ENCODE data around the gene HIPK2. TPM values are rescaled to one million over a fixed set of nuclear protein-coding genes. Genes with fewer than 3 reads are reported as not detected.

Gene HIPK2
- total RNA-seq, 2 donors from 2014 or later = 22.1 to 26.4 TPM

DNA sequence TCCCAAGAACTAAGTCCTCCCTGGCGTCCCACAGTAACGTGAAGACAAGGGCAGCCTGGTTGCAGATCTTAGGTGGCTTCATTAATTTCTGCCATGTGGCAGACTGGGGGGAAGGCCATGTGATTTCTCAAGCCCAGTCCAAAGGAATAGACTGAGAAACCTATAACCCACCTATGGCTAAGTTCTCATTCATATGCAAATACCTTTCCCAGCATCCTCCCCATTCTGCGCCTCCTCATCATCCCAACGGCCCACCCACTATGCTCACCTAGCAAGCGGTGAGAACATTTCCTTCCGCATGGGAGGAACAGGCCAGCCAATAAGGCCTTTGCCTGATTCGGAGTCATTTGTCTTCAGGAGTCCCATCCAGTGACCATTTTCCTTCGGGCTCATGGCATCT, 262.5 kb downstream of the HIPK2 start:
- no peak overlapping the region for H3K27ac ChIP-seq
- 82 to 85% methylated on average over 8 of the region's 8 CpGs for WGBS, 2 donors
- H3K9me3 ChIP-seq = no peaks in the 10 kb centered on the region
- no peak overlapping the region for H3K4me3 ChIP-seq
- no peaks in the 10 kb centered on the region for H3K4me1 ChIP-seq
- TF ChIP-seq POLR2A (IDR thresholded peaks at IDR 0.05) = no peak
- TF ChIP-seq, protein P1, sequence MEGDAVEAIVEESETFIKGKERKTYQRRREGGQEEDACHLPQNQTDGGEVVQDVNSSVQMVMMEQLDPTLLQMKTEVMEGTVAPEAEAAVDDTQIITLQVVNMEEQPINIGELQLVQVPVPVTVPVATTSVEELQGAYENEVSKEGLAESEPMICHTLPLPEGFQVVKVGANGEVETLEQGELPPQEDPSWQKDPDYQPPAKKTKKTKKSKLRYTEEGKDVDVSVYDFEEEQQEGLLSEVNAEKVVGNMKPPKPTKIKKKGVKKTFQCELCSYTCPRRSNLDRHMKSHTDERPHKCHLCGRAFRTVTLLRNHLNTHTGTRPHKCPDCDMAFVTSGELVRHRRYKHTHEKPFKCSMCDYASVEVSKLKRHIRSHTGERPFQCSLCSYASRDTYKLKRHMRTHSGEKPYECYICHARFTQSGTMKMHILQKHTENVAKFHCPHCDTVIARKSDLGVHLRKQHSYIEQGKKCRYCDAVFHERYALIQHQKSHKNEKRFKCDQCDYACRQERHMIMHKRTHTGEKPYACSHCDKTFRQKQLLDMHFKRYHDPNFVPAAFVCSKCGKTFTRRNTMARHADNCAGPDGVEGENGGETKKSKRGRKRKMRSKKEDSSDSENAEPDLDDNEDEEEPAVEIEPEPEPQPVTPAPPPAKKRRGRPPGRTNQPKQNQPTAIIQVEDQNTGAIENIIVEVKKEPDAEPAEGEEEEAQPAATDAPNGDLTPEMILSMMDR (IDR thresholded peaks at IDR 0.05) = no peak
- H3K36me3 ChIP-seq (replicated peaks in 1 of 2; ENCODE audit: insufficient read depth in 1 of 2, low read depth in 2 of 2) = no peaks in the 10 kb centered on the region
- no peak for ATAC-seq
- no peaks in the 10 kb centered on the region for H3K27me3 ChIP-seq
- intact Hi-C loops (cut with DNase I) = no loop called here
- no peak for DNase-seq

Other genes with a start within 250 kb of the HIPK2 start
- gene TBXAS1, start 51.3 kb upstream of the HIPK2 start, total RNA-seq = 10 to 100 TPM in 1 of 2 donors, 1 to 10 TPM in 1; 3.6 to 10.6 TPM

Data from body of pancreas (tissue), 4 donors.